Activated T-helper 1 cell treated with Interleukin-2 at 50 U/mL for 16 hours (primary cell): ENCODE results near the gene EVPL.
"Not testable (repeated sequence)": the region's sequence is repeated elsewhere in the genome, so short reads cannot be mapped to it uniquely, and the experiment has no call there.

Experiments
- DNase-seq: peaks from one replicate; pipeline ENCODE4 v3.0.0-alpha.2; 2020; ENCODE audit warnings: low read depth

The EVPL gene

DNA sequence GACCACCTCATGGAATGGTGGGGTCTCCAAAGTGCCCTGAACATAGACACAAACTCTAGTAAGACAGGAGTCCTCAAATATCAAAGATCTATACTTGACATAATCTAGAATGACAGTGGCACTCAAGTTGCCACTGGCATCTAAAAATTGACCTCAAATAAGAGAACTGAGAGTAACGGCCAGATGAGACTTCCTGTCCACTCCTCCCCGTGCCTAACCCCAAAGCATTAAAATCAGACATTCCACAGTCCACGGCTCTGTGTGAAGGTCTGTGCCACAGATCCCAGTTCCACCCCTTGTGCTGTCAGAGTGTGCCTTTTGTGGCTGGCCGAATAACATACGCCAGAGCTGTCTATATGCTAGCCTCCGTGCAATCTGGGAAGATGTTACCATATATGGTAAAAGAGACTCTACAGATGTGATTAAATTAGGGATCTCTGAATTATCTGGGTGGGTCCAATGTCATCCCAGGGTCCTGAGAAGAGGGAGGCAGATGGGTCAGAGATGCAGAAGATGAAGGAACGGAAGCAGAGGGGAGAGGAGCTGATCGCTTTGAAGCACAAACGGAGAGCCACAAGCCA is 21.0 kb upstream of the EVPL start:
- no peak for DNase-seq

DNA sequence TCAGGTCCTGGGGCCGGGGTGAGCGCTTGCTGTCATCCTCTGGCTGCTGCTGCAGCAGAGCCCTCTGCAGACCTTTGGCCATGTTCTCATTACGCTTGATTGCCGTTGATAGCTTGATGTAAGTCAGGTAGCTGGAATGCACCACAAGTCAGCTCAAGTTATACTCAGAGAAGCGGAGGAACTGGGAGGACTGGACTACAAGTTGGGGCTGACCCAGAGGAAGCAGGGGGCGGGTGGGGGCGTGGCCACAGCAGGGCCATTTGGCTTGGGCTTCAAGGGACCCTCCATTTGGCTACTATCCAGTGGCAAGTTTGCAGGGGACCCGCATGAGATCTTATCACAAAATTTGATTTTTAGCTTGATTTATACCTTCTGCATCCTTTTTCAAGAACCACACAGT is 19.0 kb upstream of the EVPL start:
- no peak for DNase-seq

DNA sequence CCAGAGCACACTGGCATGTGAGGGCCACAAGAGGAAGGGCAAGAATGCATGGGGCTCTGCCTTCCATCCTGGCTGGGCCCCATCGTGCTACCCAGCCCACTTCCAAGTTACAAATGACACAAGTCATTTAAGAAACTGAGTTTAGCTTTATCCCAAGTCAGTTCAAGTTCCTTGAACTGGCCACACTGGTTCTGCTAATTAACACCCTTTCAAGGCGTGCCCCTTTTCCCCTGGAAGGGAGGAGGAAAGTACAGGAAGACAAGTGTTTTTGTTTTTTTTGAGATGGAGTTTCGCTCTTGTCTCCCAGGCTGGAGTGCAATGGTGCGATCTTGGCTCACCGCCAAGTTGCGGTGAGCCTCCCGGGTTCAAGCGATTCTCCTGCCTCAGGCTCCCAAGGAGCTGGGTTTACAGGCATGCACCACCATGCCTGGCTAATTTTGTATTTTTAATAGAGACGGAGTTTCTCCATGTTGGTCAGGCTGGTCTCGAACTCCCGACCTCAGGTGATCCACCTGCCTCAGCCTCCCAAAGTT is 17.4 kb upstream of the EVPL start:
- not testable (repeated sequence) for DNase-seq

DNA sequence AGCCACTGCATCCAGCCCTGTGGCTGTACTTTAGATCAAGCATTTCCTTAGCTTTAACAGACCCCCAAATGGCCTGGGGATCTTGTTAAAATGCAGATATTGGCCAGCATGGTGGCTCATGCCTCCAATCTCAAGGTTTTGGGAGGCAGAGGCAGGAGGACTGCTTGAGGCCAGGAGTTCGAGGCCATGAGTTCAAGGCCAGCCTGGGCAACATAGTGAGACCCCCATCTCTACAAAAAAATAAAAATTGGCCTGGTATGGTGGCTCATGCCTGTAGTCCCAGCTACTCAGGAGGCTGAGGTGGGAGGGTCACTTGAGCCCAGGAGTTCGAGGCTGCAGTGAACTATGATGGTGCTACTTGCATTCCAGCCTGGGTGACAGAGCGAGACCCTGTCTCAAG is 15.8 kb upstream of the EVPL start:
- DNase-seq, result not testable (repeated sequence)

DNA sequence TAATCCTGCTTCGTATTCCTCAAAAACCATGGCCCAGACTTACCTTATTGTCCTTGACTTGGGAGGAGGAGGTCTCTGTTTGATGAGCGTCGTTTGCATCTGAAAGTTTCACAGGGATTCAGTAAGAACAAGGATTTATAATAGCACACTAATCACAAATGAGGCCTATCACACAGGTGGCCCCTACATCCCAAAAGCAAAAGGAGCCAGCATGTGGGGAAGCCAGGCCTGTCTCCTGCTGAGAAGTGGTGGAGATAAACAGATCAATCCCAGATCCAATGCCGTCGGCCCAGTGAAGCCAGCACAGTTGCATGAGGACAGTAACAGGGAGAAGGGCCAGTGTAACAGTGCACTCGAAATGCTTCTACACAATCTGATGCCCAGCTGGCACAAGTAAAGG is 13.3 kb upstream of the EVPL start:
- DNase-seq, result no peak

DNA sequence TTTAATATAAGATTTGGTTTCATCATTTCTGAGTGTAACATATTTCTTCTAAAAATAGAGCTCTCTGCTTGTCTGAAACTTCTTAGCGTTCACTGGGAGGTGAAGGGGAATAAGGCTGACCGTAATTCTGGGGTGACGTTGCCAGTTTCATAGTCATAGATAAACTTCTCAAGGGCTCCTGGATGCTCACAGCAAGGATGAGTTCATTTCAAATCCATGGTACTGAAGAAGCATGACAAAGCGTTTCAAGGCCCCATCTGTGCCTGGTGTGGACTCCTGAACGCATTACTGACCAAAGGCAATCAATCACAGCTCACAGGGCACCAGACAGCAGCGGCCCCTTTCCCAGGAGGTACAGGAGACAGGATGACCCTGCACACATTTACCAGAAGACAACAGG is 12.0 kb upstream of the EVPL start:
- no peak for DNase-seq

DNA sequence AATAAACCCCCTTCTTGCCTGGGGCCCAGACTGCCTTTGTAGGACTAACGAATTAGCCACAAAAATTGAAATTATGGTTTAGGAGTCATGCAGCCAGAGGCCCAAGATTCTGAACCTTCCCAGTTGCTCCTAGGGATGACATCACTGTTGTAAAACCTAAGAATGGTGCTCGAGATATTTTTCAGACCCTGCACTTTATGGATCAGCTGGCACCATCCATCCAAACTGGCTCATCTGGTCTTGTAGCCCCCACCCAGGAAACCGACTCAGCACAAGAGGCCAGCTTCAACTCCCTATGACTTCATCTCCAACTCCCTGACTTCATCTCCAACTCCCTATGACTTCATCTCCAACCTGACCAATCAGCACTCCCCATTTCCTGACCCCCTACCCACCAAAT is 10.9 kb upstream of the EVPL start:
- DNase-seq, result no peak

DNA sequence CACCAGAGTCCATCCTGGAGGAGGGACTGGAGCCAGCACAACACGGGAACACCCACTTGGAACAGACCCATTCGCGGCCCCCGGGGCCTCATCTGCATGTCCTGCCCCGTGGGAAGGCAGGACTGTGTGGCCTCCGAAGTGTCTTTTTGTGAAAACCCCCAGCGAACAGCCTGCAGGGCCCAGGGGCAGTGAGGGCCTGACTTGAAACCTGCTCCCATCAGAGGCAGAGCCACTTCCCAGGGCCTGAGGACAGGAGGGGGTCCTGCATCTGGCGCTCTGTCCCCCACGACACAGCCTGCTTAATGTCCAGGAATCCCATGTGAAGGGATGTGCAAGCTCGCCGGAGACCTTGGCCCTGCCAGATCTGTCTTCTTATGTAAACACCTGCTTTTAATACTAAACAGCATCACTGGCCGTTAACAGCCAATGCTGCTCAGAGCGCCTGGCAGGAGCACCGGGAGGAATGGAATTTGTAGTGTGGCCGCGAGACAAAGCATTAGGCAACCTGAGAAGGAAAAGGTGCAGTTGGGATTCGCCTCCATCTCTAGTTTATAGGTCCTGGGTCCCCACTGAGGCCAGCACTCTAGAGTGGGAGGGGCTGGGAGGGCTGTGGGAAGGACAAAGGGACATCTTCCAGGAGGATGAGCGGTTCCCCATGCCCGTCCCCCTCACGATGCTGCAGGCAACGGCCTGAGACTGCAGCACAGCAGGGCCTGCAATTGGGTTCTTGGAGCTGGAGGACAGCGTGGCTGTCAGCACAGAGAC is 9.6 kb upstream of the EVPL start:
- no peak for DNase-seq

DNA sequence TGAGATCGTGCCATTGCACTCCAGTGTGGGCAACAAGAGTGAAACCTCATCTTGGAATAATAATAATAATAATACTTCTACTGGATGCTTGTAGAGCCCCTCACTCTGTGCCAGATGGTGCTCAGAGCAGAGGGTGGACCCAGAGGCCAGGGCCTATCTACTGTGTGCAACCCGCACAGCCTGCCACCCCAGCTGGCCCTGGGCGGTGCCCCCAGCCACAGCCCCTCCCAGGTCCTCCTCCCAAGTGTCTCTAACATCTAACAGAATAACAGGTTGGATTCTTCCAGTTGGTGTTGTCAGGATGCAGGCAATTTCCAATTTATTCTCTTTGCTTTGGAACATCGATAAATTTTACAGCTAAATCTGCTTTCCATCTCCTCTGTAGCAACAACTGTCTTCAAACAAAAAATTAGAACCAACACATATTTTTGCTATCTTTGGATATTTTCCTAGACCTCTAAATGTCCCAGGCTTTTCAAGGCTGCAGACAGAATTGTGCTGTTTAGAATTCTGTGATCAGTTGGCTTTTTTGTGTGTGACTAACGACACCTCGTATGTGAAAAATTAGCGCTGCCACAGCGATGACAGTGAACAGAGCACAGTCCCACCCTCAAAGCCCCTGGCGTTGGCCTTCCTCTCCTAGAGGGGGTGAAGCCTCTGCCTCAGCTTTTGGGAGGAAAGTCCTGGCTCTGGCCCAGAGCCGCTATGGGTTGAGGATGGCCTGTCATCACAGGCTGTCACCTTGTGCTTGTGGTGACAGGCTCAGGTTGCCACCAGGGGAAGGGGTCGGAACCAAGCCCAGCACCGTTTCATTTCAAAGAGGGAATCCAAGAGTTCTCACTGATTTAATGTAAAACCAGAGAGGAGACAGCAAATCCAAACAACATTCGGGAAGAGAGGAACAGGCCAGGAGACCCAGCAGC is 7.6 kb upstream of the EVPL start:
- no peak for DNase-seq

DNA sequence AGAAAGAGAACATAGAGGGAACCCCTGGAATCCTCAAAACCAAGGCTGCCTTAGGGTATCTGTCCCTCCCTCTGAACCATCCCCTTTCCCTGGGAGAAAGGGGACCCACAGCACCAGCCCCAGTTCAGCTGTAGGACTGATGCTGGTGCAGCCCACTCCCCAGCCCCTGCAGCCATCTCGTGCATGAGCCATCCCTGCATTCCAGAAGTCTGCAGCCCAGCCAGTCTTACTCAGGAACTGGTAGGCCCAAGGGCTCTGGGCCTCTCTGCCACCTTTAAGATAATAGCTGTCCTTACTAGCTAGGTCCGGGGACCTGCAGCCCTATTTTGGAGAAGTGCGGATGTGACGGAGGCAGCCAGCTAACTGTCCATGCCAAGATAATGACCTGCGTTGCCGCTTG is 6.0 kb upstream of the EVPL start:
- DNase-seq, result no peak

DNA sequence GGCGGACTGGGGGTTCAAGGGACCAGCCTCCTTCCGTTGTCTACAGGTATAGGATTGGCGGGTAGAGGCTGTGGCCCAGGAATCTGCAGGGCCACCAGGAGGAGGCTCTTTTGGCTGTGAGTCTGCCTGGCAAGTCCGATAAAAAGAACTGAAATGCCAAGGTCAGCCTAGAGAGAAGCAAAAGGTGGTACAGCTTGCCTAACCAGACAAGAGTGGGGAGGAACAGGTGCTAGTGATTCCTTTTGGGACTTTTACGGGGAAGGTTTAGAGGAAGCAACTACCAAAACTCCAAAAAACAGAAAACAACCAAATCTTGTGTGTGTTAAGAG is 5.6 kb upstream of the EVPL start:
- no peak for DNase-seq

DNA sequence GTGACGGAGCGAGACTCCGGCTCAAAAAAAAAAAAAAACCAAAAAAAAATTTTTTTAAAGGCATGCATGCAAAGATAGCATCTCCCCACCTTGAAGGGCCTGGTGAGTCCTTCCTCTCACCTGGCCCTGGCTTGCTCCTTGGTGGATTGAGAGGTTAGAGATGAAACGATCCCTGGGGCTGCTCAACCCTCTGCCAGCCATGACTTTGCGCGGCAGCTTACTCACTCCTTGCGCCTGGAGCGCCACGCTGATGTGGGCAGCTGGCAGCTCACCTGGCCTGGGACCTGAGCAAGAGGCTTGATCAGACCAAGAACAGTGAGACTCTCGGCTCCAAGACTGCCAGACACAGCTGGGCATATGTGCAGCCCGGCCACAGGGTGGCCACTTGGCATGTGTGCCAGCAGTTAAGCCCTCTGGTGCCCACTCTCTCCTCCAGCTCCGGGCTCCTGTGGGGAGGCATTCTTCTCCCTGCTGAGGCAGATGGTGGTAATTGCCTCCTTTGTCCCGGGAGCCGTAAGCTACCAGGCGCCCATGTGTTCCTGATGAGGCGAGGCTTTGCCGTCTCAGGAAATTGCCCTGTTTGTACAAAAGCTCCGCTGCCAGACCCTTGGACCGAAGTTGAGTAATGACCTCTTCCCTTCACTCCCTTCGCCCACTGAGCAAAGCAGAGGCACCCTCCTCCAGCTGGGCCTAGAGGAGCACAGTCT is 5.1 kb upstream of the EVPL start:
- DNase-seq, result no peak

DNA sequence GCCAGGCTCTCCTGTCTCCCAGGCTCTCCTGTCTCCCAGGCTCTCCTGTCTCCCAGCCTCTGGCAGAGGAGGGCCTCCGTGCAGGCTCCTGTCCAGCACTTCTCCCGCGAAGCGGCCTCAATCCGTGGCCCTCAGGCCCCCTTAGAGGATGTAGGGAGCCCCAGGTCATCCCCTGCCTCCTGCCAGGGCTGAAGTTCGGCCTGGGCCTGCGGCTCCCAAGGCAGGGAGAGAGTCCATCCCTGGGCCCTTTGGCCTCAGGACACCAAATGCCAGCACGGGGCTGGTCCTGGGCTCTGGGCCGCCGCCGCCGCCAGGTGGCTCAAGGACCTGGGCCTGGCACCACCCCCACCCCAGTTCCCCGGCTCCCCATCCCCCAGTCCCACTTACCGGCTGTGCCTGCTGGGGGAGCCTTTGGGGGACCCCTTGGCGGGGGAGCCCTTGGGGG is 370 bp downstream of the EVPL start:
- DNase-seq, result no peak

DNA sequence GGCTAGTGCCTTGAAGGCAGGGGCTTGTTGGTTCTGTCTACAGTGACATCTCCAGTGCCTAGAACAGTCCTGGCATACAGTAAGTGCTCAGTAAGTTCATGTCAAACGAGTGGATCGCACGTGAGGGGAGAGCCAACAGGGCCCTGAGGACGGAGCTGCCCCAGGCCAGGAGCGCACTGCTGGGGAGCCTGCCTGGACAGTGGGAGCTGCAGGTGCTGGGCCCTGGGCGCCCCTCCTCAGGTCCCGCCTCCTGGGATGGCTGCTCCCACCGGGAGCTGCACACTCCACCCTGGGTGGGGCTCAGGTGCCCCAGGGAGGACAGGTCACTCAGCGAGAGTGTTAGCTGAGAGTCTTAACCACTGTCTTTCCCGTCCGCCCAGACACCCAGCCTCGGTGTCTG is 1.8 kb downstream of the EVPL start:
- DNase-seq, result no peak

DNA sequence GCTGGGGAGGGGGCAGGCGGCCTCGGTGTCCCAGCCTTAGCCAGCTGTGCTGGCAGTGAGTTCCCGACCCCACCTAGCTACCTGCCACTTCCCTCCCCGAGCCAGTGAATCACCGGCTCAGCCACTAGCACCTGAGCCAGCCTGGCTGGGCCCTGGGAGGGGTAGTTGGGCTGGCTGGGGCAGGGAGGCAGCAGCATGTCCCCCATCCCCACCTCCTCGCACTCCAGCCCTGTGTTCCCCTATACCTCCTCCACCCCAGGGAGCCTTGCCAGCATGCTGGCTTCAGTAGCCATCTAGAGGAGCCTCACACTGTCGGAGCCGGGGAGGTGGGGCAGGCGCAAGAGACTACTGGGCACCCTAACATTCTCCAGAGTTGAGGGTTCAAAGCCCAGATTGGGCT is 2.8 kb downstream of the EVPL start:
- no peak for DNase-seq

DNA sequence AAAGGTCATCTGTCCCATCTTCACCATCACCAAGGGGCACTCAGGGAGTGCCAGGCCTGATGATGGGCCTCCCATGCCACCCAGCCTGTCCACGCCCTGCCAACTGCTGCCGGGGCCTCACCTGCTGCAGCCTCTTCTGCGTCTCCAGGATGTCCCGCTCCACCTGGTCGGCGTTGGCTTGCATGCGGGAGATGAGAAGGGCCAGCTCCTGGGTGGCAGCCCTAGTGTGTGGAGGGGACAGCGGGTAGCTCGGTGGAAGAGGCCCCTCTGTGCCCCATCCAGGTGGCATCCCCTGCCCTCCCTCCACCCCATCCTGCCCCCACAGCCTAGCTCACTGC is 3.2 kb downstream of the EVPL start:
- DNase-seq, result no peak

DNA sequence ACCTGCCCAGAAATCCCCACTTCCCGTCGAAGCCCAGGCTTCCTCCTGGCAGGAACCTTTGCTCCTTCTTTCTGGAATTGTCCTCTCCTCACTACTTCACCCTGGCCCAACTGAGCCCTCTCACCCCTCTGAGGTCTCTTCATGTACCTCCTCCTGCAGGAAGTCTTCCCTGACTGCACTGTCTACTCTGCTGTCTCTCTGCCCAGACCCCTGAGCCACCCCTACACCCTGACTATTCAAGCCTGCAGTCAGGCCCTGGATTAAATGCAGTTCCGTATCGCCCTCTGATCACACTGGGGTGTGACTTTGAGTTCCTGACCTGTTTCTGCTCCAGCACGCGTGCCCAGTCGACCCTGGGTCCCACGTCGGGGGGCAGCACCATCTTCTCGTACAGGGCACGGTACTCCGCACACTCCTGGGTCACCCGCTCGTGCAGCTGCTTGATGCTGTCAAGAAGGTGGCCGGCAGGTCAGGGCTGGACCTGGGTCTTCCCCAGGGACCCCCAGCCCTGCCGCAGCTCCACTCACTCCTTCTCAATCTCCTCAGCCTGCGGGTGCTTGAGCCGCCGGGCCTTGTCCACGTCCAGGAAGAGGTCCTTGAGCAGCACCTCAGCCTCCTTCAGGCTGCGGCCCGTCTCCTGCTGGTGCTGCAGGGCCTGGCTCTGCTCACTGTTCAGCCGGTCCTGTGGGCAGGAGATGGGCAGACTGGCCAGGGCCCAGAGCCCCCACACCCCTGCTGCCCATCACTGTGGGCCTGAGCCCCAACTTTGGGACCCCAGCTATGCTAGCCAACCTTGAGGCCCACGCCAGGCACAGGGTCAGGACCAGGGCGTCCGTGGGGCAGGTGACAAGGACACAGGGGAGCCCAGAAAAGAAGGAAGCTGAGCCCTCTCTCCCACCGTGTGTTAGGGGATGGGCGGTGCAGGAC is 3.9 kb downstream of the EVPL start:
- no peak for DNase-seq

DNA sequence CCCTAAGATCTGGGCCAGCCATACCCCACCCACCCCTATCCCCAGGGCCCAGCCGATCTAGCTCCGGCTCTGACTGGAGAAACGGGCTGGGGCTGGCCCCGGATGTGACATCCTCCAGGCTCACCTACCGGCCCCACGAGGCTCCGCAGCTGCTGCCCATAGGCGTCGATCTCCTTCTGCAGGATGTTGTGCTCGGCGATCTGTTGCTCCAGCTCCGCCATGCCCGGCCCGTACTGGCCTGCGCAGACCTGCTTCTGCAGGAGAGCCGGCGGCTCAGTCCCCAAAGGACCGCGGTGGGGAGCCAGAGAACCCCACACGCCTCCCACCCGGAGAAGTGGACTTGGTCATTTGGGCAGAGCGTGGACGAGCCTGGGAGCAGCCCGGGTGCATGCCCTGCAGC is 4.8 kb downstream of the EVPL start:
- DNase-seq, result no peak

DNA sequence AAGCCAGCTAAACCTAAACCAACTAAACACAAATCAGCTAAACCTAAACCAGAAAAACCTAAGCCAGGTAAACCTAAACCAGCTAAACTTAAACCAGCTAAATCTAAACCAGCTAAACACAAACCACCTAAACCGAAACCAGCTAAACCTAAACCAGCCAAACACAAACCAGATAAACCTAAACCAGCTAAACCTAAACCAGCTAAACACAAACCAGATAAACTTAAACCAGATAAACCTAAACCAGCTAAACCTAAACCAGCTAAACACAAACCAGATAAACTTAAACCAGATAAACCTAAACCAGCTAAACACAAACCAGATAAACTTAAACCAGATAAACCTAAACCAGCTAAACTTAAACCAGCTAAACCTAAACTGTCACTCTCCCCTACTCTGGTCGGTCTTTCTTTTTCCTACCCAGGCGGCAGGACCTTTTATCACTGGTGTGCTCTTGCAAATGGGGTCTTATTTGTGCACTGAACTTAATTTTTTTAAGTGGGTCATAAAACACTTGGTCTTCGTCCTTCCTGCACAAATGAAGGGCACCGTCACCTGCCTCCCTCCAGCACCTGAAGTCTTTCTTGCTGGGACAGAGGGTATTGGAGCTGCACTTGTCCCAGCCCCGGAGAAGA is 7.2 kb downstream of the EVPL start:
- DNase-seq, result no peak

DNA sequence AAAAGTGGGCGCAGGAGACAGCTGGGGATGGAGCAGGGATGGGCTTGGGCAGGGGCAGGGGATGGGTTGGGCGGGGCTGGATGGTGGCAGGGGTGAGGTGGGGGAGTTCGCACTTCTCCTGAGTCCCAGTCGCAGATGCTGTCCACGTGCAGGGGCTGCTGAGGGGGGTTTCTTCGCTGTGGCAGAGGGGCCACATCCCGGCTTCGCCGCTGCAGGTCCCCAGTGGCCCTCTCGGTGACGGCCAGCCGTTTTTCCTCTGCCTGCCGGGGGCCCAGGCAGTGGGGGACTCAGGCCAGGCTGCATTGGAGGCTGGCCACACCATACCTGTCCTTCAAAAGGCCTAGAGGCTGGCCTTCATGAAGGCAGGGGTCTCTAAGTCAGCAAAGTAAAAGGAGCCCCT is 8.3 kb downstream of the EVPL start:
- DNase-seq, result no peak

DNA sequence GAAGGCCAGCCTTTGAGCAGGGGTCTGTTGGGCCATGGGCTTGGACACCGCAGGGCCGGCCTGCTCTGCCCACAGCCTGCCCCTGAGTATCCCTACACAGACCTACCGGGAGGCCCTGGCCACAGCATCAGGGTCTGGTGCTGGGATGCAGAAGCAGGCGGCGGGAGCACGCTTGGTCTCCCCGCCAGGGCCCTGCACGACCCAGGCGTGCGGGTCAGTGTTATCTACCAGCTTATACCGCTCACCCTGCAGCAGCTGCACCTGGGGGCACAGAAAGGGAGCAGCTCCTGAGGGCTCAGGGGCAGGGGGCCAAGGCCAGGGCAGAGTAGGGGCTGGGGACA is 8.8 kb downstream of the EVPL start:
- DNase-seq, result no peak
